PC-3 (cell line): ENCODE results near the gene CORO6. TPM values are rescaled to one million over a fixed set of nuclear protein-coding genes. Genes with fewer than 3 reads are reported as not detected.

Source experiments
- ATAC-seq: fragments of 200-7000 bp; cut with Tn5 transposase; 2 replicates; pipeline ENCODE4 v1.9.1; 2020; ENCODE audit warnings: mild to moderate bottlenecking, moderate library complexity
- BruUV-seq: library from RNA; stranded (reverse); fragments of 400-500 nt; replicated peaks from 2 replicates; lab custom pipeline; 2021; lab: Mats Ljungman, UMichigan
- CTCF ChIA-PET: fragments of 300-600 bp; sonication (Branson Sonifier 250); formaldehyde crosslinking; loops from one replicate; lab custom pipeline; 2022; ENCODE audit warnings: antibody characterized with exemption; lab: Charles Lee
- POLR2A ChIA-PET: fragments of 300-600 bp; sonication (Branson Sonifier 250); formaldehyde crosslinking; loops from one replicate; lab custom pipeline; 2022; ENCODE audit warnings: antibody characterized with exemption; ENCODE audit not compliant: unreplicated experiment; lab: Charles Lee
- DNase-seq: peaks from one replicate; pipeline ENCODE4 v3.0.0-alpha.2; 2015
- H2AFZ ChIP-seq: fragments of 300-600 bp; sonication (generic); 2 replicates; pipeline ENCODE4 v1.6.0; 2016; ENCODE audit warnings: antibody characterized with exemption, low read length
- H3F3A ChIP-seq: fragments of 300-600 bp; sonication (generic); one replicate; pipeline ENCODE4 v1.6.0; 2017; ENCODE audit warnings: antibody characterized with exemption, low read length, control low read depth, mild to moderate bottlenecking; ENCODE audit not compliant: unreplicated experiment
- H3K27ac ChIP-seq: fragments of 300-600 bp; sonication (generic); 2 replicates; pipeline ENCODE4 v1.5.1; 2016; ENCODE audit warnings: mild to moderate bottlenecking, low read length
- H3K27me3 ChIP-seq: fragments of 300-600 bp; sonication (generic); 2 replicates; pipeline ENCODE4 v1.6.1; 2016; ENCODE audit warnings: low read length, mixed read lengths
- H3K36me3 ChIP-seq: fragments of 300-600 bp; sonication (generic); 2 replicates; pipeline ENCODE4 v1.6.1; 2016; ENCODE audit warnings: low read depth, mixed run types, low read length, mixed read lengths
- H3K4me1 ChIP-seq: fragments of 300-600 bp; sonication (generic); 2 replicates; pipeline ENCODE4 v1.5.1; 2016; ENCODE audit warnings: low read length; ENCODE audit not compliant: insufficient read depth
- H3K4me2 ChIP-seq: fragments of 300-600 bp; sonication (generic); 2 replicates; pipeline ENCODE4 v1.6.0; 2016; ENCODE audit warnings: low read length
- H3K4me3 ChIP-seq: fragments of 300-600 bp; sonication (generic); 2 replicates; pipeline ENCODE4 v1.5.1; 2016; ENCODE audit warnings: mild to moderate bottlenecking, low read length, mixed read lengths
- H3K79me2 ChIP-seq: fragments of 300-600 bp; sonication (generic); 2 replicates; pipeline ENCODE4 v1.6.1; 2017; ENCODE audit warnings: low read length, mixed read lengths
- H3K9ac ChIP-seq: fragments of 300-600 bp; sonication (generic); 2 replicates; pipeline ENCODE4 v1.6.0; 2016; ENCODE audit warnings: mild to moderate bottlenecking, low read length
- H3K9me2 ChIP-seq: fragments of 300-600 bp; sonication (generic); replicated peaks from 2 replicates; pipeline ENCODE4 v1.6.1; 2016; ENCODE audit warnings: mixed run types, low read length, mixed read lengths
- H3K9me3 ChIP-seq: fragments of 300-600 bp; sonication (generic); 2 replicates; pipeline ENCODE4 v1.6.1; 2016; ENCODE audit warnings: low read length, mixed read lengths
- H4K20me1 ChIP-seq: fragments of 300-600 bp; sonication (generic); 2 replicates; pipeline ENCODE4 v1.6.1; 2016; ENCODE audit warnings: low read length, mixed read lengths
- CTCF ChIP-seq: fragments of 300-600 bp; sonication (generic); conservative IDR thresholded peaks from 2 replicates; pipeline ENCODE4 v1.5.1; 2017; ENCODE audit warnings: antibody characterized with exemption, low read depth, mild to moderate bottlenecking, low read length
- EZH2 ChIP-seq: fragments of 300-600 bp; sonication (generic); IDR thresholded peaks from one replicate; pipeline ENCODE4 v1.6.1; 2017; ENCODE audit warnings: antibody characterized with exemption, mild to moderate bottlenecking, low read length; ENCODE audit not compliant: unreplicated experiment
- EZH2phosphoT487 ChIP-seq: fragments of 300-600 bp; sonication (generic); IDR thresholded peaks from 2 replicates; pipeline ENCODE4 v1.6.1; 2018; ENCODE audit warnings: mild to moderate bottlenecking, antibody characterized with exemption, low read length, borderline replicate concordance
- intact Hi-C: fragments of 100-400 bp; cut with micrococcal nuclease; formaldehyde crosslinking; loops from 2 replicates; pipeline ENCODE4 v1.9.0; 2023
- total RNA-seq: library from RNA; depleted of rRNA; stranded (reverse); fragments of >200 nt; gene quantifications from 2 replicates; pipeline ENCODE4 v1.2.3, GENCODE V29; 2014

The CORO6 gene
- total RNA-seq, 1 experiment from 2014 or later = 0.44 TPM

- POLR2A ChIA-PET = interaction anchor here (0.6 kb wide), 1 partner anchor 47 kb away, joined by 5 read pairs; no protein-coding TSS in a partner anchor
- Histone ChIP-seq H3F3A (peaks cover 8% of the 10 kb centered on the region), H3K4me3 (no peak overlapping the region), H2AFZ (no peak overlapping the region), H3K79me2 (no peaks in the 10 kb centered on the region), H3K9me2 (no peaks in the 10 kb centered on the region), H3K27me3 (no peaks in the 10 kb centered on the region), H4K20me1 (no peaks in the 10 kb centered on the region), H3K4me1 (peaks cover 32% of the 10 kb centered on the region), H3K4me2 (peak overlapping the region; percentile 67), H3K27ac (peak overlapping the region; percentile 97), H3K36me3 (no peaks in the 10 kb centered on the region; the same call in 1 of the 2 replicates), H3K9ac (0 out of 2 replicates have a peak overlapping the region, but pooled peaks have one; percentile 23), H3K9me3 (no peaks in the 10 kb centered on the region)
- TF ChIP-seq EZH2phosphoT487 (no peak), EZH2 (no peak), CTCF (no peak)
- intact Hi-C loops = loop anchor here (2.0 kb wide), 1 partner anchor 26 kb away; no protein-coding TSS in a partner anchor
- peak; percentile 97 for ATAC-seq
- CTCF ChIA-PET = interaction anchor here (0.5 to 1.2 kb wide), 4 partner anchors 9 to 143 kb away, joined by 4 to 7 read pairs (median 4); no protein-coding TSS in a partner anchor
- peak; percentile 80 for DNase-seq
- no TSS peak for BruUV-seq
Measured at GRCh38 chr17:29664743-29665480, 42.2 kb upstream of the CORO6 start.

GRCh38 chr17:29663155-29663554, 40.4 kb upstream of the CORO6 start:
- H3K27me3 ChIP-seq = no peaks in the 10 kb centered on the region
- intact Hi-C loops = no loop called here
- no peaks in the 10 kb centered on the region for H3K79me2 ChIP-seq
- H3K4me1 ChIP-seq = peaks cover 32% of the 10 kb centered on the region
- H3F3A ChIP-seq = peaks cover 8% of the 10 kb centered on the region
- DNase-seq = no peak
- no peak overlapping the region for H3K4me3 ChIP-seq
- H3K27ac ChIP-seq = no peak overlapping the region
- no TSS peak for BruUV-seq
- H3K4me2 ChIP-seq = no peak overlapping the region
- H4K20me1 ChIP-seq = no peaks in the 10 kb centered on the region
- no peak for ATAC-seq
- H3K9me2 ChIP-seq = no peaks in the 10 kb centered on the region
- no peaks in the 10 kb centered on the region for H3K9me3 ChIP-seq
- TF ChIP-seq CTCF (no peak), EZH2phosphoT487 (no peak), EZH2 (no peak)
- H3K9ac ChIP-seq = no peak overlapping the region
- CTCF ChIA-PET = no interaction called here
- no peak overlapping the region for H2AFZ ChIP-seq
- H3K36me3 ChIP-seq = no peaks in the 10 kb centered on the region; the same call in 1 of the 2 replicates
- POLR2A ChIA-PET = no interaction called here

GRCh38 chr17:29661213-29661612, 38.5 kb upstream of the CORO6 start:
- no peak overlapping the region for H3K9ac ChIP-seq
- no peak for DNase-seq
- no peak overlapping the region for H2AFZ ChIP-seq
- H3K4me2 ChIP-seq = no peak overlapping the region
- H3F3A ChIP-seq = peaks cover 8% of the 10 kb centered on the region
- no peaks in the 10 kb centered on the region for H3K9me2 ChIP-seq
- H3K4me1 ChIP-seq = peaks cover 32% of the 10 kb centered on the region
- H3K36me3 ChIP-seq = no peaks in the 10 kb centered on the region
- no peaks in the 10 kb centered on the region for H3K27me3 ChIP-seq
- no peak overlapping the region for H3K4me3 ChIP-seq
- H4K20me1 ChIP-seq = no peaks in the 10 kb centered on the region
- no peak overlapping the region for H3K27ac ChIP-seq
- no peaks in the 10 kb centered on the region for H3K79me2 ChIP-seq
- CTCF ChIA-PET = no interaction called here
- TF ChIP-seq CTCF (no peak), EZH2 (no peak), EZH2phosphoT487 (no peak)
- no TSS peak for BruUV-seq
- ATAC-seq = no peak
- intact Hi-C loops = no loop called here
- POLR2A ChIA-PET = no interaction called here
- no peaks in the 10 kb centered on the region for H3K9me3 ChIP-seq
